Measurements from ENCODE around the gene NPIPA5.
"Not testable (repeated sequence)": the region's sequence is repeated elsewhere in the genome, so short reads cannot be mapped to it uniquely, and the experiment has no call there.

The NPIPA5 gene

DNA sequence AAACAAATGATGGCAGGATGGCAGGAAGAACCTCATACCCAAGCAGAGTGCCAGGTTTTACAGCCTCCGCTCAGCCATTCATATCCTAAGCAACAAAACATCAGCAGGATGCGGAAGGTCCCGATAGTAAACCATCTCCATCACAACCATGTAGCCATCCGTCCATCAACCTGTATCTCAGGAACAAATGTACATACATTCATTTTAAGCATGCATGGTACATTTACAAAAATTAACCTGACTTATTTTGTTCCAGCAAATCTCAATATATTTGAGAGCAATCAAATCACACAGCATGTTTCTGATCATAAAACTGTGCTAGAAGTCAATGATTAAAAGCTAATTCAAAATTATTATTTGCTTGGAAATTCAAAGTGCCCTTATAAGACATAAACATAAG is at the start of gene NPIPA5:
NPIPA5 (minus strand) TSS at position 101 of the 400 bp plus-strand sequence; CDS start at position 101, 0 bp downstream.
- H3K4me1 Mint-ChIP-seq (ENCODE audit: low read depth); H3K9me3 Mint-ChIP-seq; H3K36me3 Mint-ChIP-seq (ENCODE audit: low read depth); H3K4me3 Mint-ChIP-seq; H3K27me3 Mint-ChIP-seq; H3K27ac Mint-ChIP-seq: not testable (repeated sequence)

DNA sequence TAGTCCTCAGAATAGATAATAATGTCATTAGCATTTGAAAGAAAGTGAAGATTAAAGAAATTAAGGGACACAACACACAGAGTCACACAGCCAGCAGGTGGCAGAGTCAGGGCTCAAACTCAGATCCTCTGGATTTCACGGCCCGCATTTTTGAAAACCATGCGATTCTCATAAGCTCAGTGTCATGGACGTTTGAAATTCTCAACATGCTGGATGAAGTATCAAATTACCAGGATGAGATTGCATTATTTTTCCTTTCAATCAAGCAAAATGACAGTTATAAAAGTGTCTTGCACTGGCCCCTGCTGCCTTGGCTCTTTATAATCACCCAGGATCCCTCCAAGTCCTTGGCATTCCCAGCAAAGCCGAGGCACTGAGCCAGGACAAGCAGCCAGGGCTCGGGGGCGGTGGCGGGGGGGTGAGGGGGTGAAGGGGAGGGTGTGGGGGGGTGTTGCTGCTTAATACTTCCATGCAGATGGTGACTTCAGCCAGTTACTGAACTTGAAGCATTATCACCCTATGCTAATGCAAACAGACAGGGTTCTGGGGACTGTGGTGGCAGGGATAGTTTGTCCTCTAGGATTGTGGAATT is 49.6 kb upstream of the NPIPA5 start:
- no peak overlapping the region for H3K4me3 Mint-ChIP-seq
- H3K27ac Mint-ChIP-seq = no peak overlapping the region
- no peaks in the 10 kb centered on the region for H3K9me3 Mint-ChIP-seq
- peaks cover 4% of the 10 kb centered on the region for H3K4me1 Mint-ChIP-seq (ENCODE audit: low read depth)
- no peaks in the 10 kb centered on the region for H3K36me3 Mint-ChIP-seq (ENCODE audit: low read depth)
- peaks cover 4% of the 10 kb centered on the region for H3K27me3 Mint-ChIP-seq

DNA sequence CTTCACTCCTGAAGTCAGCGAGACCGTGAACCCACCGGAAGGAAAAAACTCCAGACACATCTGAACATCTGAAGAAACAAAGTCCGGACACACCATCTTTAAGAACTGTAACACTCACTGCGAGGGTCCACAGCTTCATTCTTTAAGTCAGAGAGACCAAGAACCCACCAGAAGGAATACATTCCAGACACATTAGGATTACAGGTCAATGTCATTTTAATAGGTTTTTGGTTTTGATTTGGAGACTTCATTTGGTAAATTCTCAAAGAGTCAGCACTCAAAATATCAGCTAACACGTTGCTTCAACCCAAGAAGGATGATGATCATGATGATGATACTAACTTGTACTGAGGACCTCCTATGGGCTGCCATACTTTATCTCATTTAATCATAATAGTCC is 48.7 kb upstream of the NPIPA5 start:
- Mint-ChIP-seq H3K4me1 (ENCODE audit: low read depth) (peaks cover 4% of the 10 kb centered on the region), H3K9me3 (no peaks in the 10 kb centered on the region), H3K27ac (no peak overlapping the region), H3K27me3 (peaks cover 4% of the 10 kb centered on the region), H3K36me3 (ENCODE audit: low read depth) (no peaks in the 10 kb centered on the region), H3K4me3 (no peak overlapping the region)

DNA sequence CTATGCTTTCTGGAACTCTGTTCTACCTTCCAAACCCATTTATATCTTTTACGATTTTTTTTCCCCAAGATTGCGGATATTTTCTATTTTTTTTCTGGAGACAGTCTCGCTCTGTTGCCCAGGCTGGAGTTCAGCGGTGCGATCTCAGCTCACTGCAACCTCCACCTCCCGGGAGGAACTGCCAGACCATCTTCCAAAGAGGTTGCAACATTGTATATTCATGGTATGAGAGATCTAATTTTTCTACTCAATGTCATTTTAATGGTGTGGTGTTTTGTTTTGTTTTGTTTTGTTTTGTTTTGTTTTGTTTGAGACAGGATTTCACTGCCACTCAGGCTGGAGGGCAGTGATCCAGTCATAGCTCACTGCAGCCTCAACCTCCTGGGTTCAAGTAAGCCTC is 47.8 kb upstream of the NPIPA5 start:
- H3K27ac Mint-ChIP-seq = no peak overlapping the region
- H3K27me3 Mint-ChIP-seq = peaks cover 7% of the 10 kb centered on the region
- no peak overlapping the region for H3K4me3 Mint-ChIP-seq
- H3K9me3 Mint-ChIP-seq = no peaks in the 10 kb centered on the region
- no peaks in the 10 kb centered on the region for H3K36me3 Mint-ChIP-seq (ENCODE audit: low read depth)
- H3K4me1 Mint-ChIP-seq (ENCODE audit: low read depth) = peaks cover 4% of the 10 kb centered on the region

DNA sequence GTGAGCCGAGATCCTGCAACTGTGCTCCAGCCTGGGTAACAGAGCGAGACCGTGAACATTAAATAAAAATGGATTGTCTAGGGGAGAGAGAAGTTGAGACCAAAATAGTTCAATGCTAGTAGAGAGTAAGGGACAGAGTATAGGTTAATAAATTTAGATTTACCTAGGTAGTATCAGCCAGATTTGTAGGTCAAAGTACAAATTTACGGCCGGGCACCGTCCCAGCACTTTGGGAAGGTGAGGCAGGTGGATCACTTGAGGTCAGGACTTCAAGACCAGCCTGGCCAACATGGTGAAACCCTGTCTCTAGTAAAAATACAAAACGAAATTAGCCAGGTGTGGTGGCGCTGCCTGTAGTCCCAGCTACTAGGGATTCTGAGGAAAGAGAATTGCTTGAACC is 44.1 kb upstream of the NPIPA5 start:
- H3K27ac Mint-ChIP-seq = no peak overlapping the region
- H3K27me3 Mint-ChIP-seq = peaks cover 7% of the 10 kb centered on the region
- H3K9me3 Mint-ChIP-seq = no peaks in the 10 kb centered on the region
- no peak overlapping the region for H3K4me3 Mint-ChIP-seq
- H3K36me3 Mint-ChIP-seq (ENCODE audit: low read depth) = no peaks in the 10 kb centered on the region
- no peaks in the 10 kb centered on the region for H3K4me1 Mint-ChIP-seq (ENCODE audit: low read depth)

DNA sequence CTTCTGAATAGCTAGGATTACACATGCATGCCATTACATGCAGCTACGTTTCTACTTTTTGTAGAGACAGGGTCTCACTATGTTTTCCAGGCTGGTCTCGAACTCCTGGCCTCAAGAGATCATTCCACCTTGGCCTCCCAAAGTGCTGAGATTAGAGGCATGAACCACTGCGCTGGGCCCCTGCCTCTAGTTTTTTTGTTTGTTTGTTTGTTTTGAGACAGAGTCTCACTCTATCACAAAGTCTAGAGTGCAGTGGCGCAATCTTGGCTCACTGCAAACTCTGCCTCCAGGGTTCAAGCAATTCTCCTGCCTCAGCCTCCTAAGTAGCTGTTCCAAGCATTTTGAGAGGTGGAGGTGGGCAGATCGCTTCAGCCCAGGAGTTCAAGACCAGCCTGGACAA is 43.6 kb upstream of the NPIPA5 start:
- not testable (repeated sequence) for H3K4me3 Mint-ChIP-seq; H3K27ac Mint-ChIP-seq; H3K9me3 Mint-ChIP-seq; H3K4me1 Mint-ChIP-seq (ENCODE audit: low read depth); H3K27me3 Mint-ChIP-seq; H3K36me3 Mint-ChIP-seq (ENCODE audit: low read depth)

DNA sequence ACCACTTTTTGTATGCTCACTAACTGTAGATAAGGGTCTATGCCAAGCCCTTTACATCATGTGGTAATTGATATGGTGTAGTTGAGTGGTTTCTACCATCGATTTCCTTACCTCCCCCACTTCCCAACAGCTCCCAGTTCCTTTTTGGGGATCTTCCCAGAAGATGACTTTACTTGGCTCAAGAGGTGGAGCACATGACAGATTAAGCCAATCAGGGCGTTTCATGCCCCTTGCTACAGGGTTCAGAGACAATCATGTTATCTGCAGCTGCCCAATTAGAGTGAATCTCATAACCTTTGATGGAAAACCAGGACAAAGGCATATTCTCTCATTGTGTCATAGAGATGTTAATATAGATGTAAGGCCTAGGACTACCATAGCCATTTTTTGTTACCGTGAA is 40.1 kb upstream of the NPIPA5 start:
- Mint-ChIP-seq H3K4me3 (no peak overlapping the region), H3K36me3 (ENCODE audit: low read depth) (no peaks in the 10 kb centered on the region), H3K27ac (no peak overlapping the region), H3K27me3 (peaks cover 7% of the 10 kb centered on the region), H3K4me1 (ENCODE audit: low read depth) (peaks cover 7% of the 10 kb centered on the region), H3K9me3 (no peaks in the 10 kb centered on the region)

DNA sequence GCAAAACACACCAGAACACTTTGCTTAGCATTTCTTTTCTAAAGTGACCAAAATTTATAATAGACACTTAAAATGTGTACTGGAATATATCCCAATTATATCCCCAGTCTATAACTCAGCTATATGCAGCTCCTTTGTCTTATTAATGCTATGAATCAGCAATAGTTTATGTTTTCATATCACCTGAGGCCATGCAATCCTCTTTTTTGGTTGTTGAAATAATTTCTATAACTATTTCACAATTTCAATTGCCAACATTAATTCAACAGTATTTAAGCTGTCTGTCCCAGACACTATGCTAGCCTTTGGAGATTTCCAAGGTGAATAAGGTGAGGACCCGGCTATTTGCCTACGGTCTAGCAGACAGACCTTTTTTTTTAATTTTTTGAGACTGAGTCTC is 39.1 kb upstream of the NPIPA5 start:
- Mint-ChIP-seq H3K27me3 (peaks cover 3% of the 10 kb centered on the region), H3K27ac (no peak overlapping the region), H3K9me3 (no peaks in the 10 kb centered on the region), H3K4me1 (ENCODE audit: low read depth) (peaks cover 7% of the 10 kb centered on the region), H3K4me3 (no peak overlapping the region), H3K36me3 (ENCODE audit: low read depth) (no peaks in the 10 kb centered on the region)

DNA sequence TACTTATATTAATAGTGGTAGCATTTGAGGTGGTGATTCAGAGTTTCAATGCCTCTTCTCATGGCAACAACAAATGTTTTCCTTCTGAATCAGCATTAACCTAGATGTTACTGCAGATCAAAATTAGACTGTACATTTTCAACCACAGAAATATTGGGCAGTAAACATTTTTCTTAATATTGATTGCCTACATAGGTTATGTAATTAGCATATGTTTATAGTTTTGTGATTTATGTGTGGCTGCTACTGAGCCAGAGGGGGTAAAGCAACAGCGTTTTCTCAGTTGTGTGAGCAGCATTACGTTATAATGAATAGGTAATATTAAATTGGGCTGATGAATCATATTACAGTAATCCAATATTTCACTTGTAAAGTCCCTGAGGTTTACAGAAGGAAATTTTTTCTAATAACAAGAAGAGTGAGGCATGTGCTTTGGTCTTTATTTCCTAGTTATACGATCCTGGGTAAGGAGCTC is 37.5 kb upstream of the NPIPA5 start:
- H3K27ac Mint-ChIP-seq = no peak overlapping the region
- peaks cover 7% of the 10 kb centered on the region for H3K4me1 Mint-ChIP-seq (ENCODE audit: low read depth)
- no peaks in the 10 kb centered on the region for H3K36me3 Mint-ChIP-seq (ENCODE audit: low read depth)
- no peaks in the 10 kb centered on the region for H3K27me3 Mint-ChIP-seq
- H3K4me3 Mint-ChIP-seq = no peak overlapping the region
- H3K9me3 Mint-ChIP-seq = no peaks in the 10 kb centered on the region

DNA sequence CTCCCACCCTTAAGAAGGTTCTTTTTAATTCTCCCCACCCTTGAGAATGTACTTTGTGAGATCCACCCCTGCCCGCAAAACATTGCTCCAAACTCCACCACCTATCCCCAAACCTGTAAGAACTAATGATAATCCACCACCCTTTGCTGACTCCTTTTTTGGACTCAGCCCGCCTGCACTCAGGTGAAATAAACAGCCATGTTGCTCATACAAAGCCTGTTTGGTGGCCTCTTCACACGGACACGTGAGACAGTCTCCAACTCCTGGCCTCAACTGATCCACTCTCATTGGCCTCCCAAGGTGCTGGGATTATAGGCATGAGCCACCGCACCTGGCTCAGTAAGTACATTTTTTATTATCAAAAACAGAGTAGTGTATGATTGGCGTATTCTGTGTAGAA is 31.4 kb upstream of the NPIPA5 start:
- not testable (repeated sequence) for H3K36me3 Mint-ChIP-seq (ENCODE audit: low read depth); H3K4me3 Mint-ChIP-seq; H3K27me3 Mint-ChIP-seq

DNA sequence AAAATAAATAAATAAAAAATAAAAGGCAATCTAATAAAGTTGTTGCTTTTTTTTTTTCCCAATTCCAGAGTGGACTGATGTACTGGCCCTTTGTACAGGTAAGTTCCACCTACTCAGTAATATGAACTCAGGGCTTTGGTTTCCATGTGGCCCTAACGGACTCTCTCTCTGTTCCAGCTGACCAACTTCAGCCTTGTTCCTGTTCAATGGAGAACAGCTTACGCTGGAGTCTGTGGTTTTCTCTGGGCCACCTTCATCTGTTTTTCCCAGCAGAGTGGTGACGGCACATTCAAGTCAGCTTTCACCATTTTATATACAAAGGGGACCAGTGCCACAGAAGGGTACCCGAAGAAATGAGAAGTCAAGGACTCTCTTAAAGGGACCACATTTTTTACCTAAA is 29.7 kb upstream of the NPIPA5 start:
- H3K4me1 Mint-ChIP-seq (ENCODE audit: low read depth); H3K36me3 Mint-ChIP-seq (ENCODE audit: low read depth); H3K9me3 Mint-ChIP-seq; H3K4me3 Mint-ChIP-seq; H3K27me3 Mint-ChIP-seq; H3K27ac Mint-ChIP-seq: not testable (repeated sequence)

More for the DNA sequence above, 31.4 kb upstream of the NPIPA5 start:
- not testable (repeated sequence) for H3K9me3 Mint-ChIP-seq; H3K27ac Mint-ChIP-seq; H3K4me1 Mint-ChIP-seq (ENCODE audit: low read depth)

DNA sequence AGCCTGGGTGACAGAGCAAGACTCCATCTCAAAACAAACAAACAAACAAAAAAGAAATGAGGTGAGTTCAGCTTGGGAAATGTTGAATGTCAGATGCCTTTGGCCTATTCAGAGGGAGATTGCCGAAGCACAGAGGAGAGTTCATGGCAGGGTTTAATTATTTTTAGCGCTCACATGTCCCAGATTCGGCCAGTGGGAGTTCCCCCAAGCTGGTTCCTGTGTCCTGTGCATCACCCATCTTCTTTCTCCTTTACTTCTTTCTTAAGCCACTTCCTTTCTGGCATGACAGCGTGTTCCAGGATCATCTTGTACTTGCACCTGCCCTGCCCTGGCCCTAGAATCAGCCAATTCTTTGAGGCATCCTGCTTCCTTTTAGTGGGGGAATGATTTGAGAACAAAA is 26.7 kb upstream of the NPIPA5 start:
- H3K4me3 Mint-ChIP-seq = no peak overlapping the region
- no peaks in the 10 kb centered on the region for H3K4me1 Mint-ChIP-seq (ENCODE audit: low read depth)
- no peaks in the 10 kb centered on the region for H3K27me3 Mint-ChIP-seq
- no peaks in the 10 kb centered on the region for H3K36me3 Mint-ChIP-seq (ENCODE audit: low read depth)
- H3K9me3 Mint-ChIP-seq = no peaks in the 10 kb centered on the region
- no peak overlapping the region for H3K27ac Mint-ChIP-seq

DNA sequence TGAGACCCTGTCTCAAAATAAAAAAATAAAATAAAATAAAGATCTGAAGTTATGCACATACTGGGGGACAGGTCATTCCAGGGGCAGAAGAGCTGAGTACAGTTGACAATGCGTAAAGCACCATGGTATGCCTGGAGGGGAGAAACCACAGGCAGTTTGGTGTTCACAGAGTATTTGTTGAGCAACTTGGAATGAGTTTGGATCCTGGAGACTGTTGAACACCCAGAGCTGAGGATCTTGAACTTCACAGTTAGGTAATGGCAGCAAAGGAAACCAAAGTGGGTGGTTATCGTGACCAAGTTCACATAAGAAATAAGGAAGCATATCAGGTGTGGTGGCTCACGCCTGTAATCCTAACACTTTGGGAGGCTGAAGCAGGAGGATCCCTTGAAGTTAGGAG is 26.0 kb upstream of the NPIPA5 start:
- H3K27me3 Mint-ChIP-seq, H3K27ac Mint-ChIP-seq, H3K9me3 Mint-ChIP-seq: not testable (repeated sequence)

DNA sequence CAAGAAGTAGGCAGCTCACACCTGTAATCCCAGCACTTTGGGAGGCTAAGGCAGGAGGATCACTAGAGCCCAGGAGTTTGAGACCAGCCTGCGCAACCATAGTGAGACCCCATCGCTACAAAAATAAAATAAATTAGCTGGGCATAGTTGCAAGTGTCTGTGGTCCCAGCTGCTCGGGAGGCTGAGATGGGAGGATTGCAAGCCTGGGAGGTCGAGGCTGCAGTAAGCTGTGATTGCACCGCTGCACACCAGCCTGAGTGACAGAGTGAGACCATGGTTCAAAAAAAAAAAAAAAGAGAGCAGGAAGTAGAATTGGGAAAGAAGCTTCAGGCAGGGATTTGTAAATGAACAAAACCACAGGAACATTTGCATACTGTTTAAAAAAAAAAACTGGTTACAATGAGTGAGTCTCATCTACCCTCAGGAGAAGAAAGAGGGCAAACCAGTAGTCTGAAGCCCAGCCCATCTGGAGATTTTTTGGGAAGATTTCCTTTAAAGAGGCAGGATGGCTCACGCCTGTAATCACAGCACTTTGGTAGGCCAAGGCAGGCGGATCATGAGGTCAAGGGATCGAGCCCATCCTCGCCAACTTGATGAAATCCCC is 25.4 kb upstream of the NPIPA5 start:
- Mint-ChIP-seq H3K36me3 (ENCODE audit: low read depth) (no peaks in the 10 kb centered on the region), H3K4me3 (no peak overlapping the region), H3K27ac (no peak overlapping the region), H3K9me3 (no peaks in the 10 kb centered on the region), H3K27me3 (peaks cover 4% of the 10 kb centered on the region), H3K4me1 (ENCODE audit: low read depth) (no peaks in the 10 kb centered on the region)

More for the DNA sequence above, 26.0 kb upstream of the NPIPA5 start:
- not testable (repeated sequence) for H3K36me3 Mint-ChIP-seq (ENCODE audit: low read depth); H3K4me3 Mint-ChIP-seq; H3K4me1 Mint-ChIP-seq (ENCODE audit: low read depth)

DNA sequence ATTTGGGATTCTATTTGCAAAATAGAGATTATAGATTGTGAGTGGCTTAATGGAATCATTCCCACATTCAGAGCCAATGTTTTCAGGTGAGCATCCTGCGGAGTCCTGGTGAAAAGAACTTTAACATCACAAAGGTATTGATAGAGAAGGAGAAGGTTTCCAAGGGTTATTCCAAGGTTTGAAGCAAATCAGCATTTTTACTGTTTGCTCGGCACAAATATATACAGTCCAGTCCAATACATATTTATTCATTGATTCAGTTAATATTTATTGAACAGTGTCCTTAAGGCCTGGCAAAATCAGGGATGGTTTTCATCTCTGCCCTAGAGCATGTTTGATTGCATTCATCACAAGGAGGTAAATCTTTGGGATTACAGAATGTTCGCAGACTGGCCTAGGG is 23.9 kb upstream of the NPIPA5 start:
- H3K4me3 Mint-ChIP-seq = no peak overlapping the region
- no peaks in the 10 kb centered on the region for H3K4me1 Mint-ChIP-seq (ENCODE audit: low read depth)
- H3K9me3 Mint-ChIP-seq = no peaks in the 10 kb centered on the region
- no peak overlapping the region for H3K27ac Mint-ChIP-seq
- H3K27me3 Mint-ChIP-seq = peaks cover 8% of the 10 kb centered on the region
- no peaks in the 10 kb centered on the region for H3K36me3 Mint-ChIP-seq (ENCODE audit: low read depth)

DNA sequence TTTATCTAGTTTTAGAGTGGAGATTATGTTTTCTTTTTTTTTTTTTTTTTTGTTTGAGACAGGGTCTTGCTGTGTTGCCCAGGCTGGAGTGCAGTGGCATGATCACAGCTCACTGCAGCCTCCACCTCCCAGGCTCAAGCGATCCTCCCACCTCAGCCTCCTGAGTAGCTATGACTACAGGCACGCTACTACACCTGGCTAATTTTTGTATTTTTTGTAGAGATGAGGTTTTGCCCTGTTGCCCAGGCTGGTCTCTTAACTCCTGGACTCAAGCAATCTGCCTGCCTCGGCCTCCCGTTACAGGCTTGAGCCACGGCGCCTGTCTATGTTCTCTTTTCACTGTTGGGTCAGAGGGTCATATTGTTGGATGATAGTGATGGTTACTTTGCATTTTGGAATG is 22.2 kb upstream of the NPIPA5 start:
- not testable (repeated sequence) for H3K4me3 Mint-ChIP-seq; H3K27ac Mint-ChIP-seq; H3K4me1 Mint-ChIP-seq (ENCODE audit: low read depth); H3K9me3 Mint-ChIP-seq; H3K36me3 Mint-ChIP-seq (ENCODE audit: low read depth)
- H3K27me3 Mint-ChIP-seq = peaks cover 17% of the 10 kb centered on the region
